Activated T-helper 1 cell treated with anti-CD3 and anti-CD28 coated beads, Interleukin-2, amount 50 U/mL, for 16 hours (primary cell): ENCODE data around the gene LRRC9.
"Not testable (repeated sequence)": the region's sequence is repeated elsewhere in the genome, so short reads cannot be mapped to it uniquely, and the experiment has no call there.

ENCODE experiments used
- DNase-seq, 2 donors: peaks; one replicate each; pipeline ENCODE4 v3.0.0-alpha.2; 2020; ENCODE audit warnings: low read depth in 1 of 2, low spot score in 1 of 2

Gene LRRC9

DNA sequence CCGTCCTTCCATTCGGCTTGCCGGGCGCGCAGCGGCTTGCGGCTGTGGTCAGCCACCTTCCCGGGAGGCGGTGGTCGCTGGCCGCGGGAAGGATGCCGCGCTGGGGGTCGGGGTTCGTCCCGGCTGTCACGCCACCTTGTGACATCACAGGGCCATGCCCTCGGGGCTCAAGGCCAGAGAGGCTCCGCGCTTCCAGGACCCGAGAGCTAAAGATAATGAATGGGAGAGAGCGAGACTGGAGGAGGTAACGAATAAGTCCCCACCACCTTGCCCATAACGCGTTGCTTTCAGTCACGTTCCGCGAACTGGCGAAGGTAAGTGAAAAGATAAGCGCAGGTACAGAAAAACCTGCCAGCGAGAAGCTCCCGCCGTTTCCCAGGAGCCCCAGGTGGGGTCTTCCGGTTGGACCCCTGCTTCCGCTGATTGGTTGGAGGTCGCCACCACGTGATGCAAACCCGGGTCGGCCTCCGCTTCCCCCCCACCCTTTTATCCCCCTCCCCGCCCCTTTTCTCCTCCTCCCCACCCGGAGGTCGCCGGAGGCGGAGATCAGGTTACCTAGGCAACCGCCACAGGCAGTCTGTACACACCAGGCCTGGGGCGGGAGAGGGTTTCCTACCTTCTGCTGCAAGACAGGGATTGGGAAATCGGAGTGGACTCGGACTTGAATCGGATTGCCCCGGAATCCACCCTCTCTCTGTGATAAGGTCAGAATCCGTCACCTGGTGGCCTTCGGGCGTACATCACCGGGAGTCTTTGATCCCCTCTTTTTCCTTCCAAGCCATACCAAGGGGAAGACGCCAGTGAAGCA is at the start of gene LRRC9:
TSS of gene LRRC9 (plus strand) at position 575 of the 808 bp plus-strand sequence.
- DNase-seq: no peak

DNA sequence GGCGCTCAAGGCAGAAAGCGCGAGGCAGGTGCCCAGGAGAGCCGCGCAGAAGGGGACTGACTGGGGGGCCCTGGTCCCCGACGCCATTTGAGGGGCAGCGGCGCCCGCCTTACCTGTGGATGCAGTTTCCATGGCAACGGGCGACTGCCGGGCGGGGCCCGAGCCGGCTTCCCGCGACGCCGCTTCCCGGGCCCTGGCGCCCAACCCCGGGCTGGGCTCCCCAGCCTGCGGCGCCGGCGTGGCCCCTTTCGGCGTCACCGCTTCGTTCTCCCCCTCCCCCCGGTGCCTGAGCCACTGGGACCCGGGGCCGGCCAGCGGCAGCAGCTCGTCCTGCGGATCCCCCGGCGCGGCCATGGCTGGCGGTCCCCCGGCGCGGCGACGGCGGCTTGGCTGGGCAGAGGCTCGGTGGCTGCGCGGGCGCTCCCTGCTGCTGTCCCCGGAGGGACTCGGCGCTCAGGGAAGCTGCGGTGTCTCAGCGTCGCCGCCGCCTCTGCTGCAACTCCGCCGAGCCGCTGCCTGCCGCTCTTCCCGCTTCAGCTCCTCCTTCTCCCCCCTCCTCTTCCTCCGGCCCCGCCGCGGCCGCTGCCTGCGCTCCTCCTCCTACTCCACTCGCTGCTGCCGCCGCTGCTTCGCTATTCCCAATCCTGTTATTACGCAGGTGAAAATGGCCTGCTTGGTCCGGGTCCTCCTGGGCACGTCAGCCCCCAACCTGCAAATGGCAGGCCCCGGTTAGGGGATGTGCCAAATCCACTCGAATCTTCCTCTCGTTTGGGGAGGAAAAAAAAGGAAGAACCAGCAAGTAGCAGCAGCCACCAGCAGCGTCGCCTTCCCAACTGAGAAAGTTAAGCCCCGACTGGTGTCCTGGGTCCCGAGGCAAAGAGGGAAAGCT is 49.4 kb upstream of the LRRC9 start, which contains the start of gene RTN1:
TSS of gene RTN1 (minus strand) at position 500 of the 889 bp plus-strand sequence. CDS start at position 354, 146 bp downstream.
- no peak for DNase-seq

DNA sequence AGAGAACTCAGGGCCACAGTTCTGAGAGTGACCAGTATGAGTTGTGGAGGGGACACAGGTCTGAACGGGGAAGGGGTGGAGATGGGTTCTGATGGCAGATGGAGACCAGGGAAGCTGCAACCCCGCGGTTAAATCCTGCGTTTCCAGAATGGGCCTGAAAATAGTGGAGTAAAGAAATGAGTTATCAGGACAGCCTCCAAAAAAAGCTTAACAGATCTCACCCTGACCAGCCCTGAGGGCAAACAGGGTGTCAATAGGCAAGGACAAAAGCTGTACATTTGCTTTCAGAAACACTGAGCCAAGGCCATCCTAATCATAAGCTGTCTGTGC is 48.8 kb upstream of the LRRC9 start:
- DNase-seq: no peak

DNA sequence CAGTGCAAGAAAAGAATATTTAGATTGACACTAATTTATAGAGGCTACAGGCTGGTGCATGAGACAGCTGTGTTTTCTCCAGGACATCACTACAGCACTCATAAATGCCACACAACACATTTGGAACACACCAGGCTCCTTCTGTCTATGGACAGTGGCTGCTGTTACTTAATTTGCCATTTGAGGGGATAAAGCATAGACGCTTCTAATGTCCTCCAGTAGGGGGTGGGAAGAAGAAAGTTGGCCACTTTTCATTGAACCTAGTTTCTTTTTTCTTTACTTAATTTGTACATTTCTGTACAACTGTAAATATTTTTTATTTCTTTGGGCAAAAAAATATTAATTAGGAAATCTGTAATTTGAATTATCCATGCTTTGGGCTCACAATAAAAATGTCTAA is 37.0 kb upstream of the LRRC9 start:
- DNase-seq: no peak

DNA sequence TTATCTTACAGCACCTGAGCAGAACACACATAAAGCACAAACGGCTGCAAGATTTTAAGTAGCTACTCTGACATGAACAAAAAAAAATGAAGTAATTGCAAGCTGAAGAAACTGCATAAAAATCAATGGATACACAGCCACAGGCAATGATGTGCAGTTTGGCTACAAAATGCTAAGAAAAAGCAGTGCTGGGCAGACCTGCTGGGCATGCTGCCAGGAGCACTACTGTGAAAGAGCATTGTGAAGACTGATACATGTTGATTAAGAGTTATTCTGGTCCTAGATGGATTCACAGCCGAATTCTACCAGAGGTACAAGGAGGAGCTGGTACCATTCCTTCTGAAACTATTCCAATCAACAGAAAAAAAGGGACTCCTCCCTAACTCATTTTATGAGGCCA is 29.3 kb upstream of the LRRC9 start:
- no peak for DNase-seq

DNA sequence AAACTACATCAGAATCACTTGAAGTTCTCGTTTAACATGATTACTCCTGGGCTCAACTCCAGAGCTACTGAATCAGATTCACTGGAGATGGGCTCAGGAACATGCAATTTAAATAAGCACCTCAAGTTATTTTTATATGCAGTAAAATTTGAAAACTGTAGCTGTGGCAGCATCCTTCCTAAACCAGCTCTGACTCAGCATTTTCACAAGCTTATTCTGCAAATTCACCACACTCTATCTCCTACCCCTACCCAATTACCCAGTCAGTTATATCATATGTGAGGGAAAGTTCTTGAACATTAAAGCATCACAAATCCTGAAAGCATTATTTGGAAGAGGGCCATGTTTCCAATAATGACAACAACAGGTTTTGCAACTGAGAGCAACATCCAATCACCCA is 24.2 kb upstream of the LRRC9 start:
- DNase-seq: no peak

DNA sequence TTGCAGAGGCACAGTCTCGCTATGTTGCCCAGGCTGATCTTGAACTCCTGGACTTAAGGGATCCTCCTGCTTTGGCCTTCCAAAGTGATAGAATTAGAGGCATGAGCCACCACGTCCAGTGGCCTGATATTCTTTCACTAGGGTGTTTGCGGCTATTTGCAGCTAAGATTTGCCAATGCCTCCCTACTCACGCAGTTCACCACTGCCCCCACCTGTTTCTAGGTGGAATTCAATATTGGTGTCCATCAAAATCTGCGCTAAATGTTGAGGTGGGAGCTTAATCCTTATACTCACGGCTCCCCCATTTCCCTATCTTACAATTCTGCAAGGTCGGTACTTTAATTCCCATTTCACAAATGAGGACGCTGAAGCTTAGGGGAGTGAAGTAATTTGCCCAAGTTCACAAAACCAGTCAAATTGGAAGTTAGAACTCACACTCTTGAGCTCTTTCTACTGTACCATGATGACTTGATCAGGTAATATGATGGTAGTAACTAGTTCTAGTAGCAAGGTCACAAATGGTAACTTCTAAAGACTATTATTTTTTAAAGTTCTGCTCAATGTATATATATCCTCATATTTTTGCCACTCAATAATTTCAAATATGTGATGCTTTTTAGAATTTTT is 22.1 kb upstream of the LRRC9 start:
- DNase-seq: no peak

DNA sequence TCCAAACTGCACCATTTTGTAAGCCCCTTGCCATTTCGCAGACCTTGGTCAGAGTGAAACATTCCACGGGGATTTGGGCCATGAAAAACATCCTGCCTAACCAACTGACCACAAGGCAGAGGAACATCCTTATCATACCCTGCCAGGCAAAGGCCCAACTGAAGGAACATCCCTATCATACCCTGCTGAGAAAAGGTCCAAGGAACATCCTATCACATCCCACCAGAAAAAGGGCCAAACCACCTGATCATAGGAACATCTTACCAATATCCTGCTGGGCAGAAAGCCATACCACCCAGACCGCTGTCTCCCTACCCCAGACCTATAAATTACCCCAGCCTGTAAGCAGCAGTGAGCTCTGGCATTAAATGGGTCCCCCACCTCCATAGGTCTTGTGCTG is 19.4 kb upstream of the LRRC9 start:
- no peak for DNase-seq

DNA sequence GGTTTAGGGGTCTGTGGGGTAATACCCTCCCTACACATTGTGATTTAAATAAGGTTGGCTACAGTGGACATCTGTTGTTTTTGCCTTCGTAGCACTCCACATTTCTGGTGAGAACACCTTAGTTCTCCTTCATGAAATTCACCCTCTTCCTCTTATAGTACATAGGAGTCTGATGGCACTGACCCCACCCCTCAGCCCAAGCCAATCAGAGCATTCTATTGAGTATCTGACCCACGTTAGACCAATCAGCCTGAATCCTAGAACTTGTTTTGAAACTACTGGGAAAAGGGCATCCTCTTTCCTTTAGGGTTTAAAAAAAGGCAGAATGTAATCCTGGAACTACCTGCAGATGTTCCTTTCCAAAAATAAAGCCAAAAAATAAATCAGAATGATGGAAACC is 15.8 kb upstream of the LRRC9 start:
- no peak for DNase-seq

DNA sequence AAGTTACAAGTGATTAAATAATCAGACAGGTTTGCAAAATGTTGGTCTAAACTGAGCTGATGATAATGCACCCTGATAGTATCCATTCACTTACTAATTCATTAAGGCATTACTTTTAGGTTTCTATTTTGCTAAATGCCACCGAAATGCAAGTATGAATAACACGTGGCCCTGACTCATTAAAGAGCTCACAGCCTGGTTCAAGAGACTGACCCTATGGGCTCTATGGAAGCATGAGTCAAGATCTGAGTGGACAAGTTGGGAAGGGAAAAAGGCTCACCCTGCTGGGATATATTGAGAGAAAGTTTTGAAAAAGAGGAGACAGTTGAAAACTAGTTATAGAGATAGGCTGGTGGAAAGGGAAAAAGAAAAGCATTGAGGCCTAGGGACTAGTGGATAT is 14.8 kb upstream of the LRRC9 start:
- no peak for DNase-seq

DNA sequence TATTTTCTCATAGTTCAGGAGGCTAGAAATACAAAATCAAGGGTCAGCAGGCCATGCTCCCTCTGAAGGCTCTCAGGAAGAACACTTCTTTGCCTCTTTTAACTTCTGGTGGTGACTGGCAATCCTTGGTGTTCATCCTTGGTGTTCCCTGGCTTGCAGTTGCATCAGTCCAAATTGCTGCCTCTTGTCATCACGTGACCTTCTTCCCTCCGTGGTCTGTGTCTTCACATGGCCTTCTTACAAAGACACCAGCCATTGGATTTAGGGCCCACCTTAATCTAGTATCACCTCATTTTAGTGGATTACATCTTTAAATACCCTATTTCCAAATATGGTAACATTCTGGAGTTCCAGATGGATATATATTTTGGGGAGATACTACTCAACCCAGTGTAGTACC is 7.5 kb upstream of the LRRC9 start:
- no peak for DNase-seq

DNA sequence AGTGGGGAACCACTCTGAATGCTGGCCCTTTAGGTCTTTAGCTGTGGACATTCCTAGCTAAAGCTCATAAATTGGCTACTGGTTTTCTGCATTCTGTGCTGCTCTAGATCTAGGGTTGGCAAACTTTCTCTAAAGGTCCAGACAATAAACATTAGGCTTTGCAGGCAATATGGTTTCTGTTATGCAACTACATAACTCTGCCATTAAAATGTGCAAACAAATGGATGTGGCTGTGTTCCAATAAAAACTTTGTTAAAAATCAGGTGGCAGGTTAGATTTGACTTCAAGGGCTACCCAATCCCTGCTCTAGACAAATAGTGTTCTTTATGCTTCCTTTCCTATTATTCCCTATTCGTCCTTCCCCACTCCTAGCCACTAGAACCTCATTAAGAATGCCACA is 6.8 kb upstream of the LRRC9 start:
- DNase-seq: no peak

DNA sequence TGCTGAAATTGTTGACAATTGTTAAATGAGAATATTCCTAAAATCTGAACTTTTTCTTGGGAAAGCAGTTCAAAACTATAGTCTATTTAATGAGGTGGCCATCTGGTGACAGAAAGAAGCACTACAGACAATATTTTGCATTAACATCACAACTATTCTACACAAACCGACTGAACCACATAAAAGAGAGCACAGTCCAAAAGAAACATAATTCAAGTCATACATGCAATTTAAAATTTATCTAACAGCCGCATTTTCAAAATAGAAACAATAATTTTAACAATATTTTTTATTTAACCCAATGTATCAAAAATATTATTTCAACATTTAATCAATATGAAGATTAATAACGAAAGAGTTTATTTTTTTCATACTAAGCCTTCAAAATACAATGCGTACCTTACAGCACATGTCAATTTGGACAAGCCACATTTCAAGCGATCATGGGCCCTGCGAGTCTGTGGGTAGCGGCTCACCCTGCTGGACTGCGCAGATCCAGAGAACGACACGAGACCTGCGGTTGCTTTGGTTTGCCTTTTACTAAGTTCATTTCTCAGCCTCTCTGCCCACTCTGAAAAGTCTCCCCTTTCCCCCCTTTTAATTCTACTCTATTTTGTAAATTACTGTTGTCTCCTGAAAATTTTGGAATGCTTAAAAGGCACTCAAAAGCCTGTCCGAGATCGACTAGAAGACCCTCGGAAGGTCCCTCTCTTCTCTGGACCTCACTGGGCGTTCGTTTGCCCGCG is 947 bp upstream of the LRRC9 start:
- no peak for DNase-seq

DNA sequence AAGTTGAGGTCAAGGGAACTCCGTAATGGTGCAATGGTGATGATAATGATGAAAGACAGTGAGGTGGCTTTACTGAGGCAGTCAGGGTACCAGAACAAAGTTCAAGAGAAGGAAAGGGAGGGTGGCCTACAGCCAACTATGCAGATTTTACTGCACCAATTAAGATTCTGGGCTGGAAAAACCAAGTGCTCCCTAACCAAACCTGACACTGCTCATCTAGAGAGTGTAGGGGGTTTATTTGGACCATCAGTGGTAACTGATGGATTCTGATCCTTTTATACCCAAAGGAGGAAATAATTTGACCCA is 387 bp downstream of the LRRC9 start:
- no peak for DNase-seq

DNA sequence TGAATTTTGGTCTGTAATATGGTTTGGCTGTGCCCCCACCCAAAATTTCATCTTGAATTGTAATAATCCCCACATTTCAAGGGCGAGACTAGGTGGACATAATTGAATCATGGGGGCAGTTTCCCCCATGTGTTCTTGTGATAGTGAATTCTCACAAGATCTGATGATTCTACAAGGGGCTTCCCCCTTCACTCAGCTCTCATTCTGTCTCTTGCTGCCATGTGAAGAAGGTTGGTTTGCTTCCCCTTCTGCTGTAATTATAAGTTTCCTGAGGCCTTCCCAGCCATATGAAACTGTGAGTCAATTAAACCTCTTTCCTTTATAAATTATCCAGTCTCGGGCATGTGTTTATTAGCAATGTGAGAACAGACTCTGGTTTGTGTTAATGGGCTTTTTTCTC is 5.9 kb downstream of the LRRC9 start:
- no peak for DNase-seq

DNA sequence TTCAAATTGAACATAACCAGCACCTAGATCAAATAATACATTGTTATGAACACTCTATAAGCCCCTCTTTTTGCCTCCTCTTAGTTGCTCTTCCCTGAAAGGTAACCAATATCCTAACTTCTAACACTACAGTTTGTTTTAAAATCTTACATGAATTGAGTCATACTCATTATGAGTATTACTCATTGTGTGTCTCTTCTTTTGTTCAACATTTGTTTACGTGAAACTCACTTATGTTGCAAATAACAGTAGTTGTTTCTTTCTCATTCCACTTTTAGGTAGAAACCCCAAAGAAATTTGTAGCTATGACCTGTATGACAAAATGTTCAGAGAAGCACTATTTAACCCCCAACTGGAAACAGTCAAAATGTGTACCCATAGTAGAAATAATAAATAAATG is 6.6 kb downstream of the LRRC9 start:
- DNase-seq: no peak

DNA sequence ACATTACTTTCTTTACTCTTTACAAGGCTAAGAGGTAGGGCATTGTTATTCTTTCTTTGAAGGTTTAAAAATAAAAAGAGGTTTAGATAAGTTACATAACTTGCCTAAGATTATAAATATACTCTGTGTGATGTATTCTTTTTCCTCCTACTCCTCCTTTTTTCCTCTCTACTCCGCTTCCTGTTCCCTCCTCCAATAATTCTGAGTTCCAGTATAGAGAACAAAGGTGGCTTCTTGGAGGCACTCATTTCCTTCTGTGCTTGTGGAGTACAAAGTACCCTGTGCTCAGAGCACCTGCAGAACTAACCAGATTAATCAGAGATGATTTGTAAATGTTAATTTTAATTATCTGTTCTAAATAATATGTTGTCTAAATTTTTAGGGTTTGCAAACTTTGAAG is 11.3 kb downstream of the LRRC9 start:
- no peak for DNase-seq

DNA sequence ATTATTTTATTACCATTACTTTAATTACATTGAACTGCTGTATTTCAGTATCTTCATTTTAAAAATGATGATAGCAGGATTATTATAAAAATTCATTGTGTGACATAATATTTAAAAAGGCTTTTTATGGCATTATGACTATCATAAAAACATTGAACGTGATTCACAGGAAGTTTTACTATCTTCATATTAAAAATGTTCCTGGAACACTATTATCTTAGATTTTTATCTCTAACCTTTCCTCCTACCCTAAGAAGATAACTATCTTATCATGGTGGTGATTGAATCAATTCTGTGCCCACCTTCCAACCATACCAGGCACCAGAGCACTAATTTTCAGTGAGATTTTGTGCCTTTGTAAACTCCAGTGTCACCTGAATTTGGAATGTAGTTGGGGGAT is 16.2 kb downstream of the LRRC9 start:
- DNase-seq: no peak

DNA sequence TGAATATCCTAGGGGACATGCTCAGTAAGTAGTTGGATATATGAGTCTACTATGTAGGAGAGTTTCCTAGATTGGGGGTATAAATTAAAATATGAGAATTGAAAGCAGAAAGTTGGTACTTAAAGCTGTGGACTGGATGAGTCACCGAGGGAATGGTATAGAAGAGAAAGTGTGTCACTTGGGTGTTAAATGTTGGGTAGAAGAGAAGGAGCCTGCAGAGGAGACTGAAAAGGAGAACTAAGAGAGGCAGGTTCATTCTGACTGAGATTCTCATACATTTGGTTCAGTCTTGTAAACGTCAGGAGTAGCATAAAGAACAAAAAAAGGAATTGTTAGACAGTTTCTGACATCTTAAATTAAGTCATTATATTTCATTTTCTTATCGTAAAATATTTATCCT is 19.9 kb downstream of the LRRC9 start:
- no peak for DNase-seq

DNA sequence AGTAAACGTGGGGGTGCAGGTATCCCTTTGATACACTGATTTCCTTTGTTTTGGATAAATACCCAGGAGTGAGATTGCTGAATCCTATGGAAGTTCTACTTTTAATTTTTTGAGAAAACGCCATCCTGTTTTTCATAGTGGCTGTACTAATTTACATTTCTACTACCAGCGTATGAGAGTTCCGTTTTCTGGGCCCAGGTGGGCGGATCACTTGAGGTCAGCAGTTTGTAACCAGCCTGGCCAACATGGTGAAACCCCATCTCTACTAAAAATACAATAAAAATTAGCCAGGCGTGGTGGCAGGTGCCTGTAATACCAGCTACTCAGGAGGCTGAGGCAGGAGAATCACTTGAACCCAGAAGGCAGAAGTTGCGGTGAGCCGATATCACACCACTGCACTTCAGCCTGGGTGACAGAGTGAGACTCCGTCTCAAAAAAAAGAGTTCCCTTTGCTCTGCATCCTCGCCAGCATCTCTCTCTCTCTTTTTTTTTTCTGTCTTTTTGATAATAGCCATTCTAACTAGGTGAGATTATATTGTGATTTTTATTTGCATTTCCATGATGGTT is 22.4 kb downstream of the LRRC9 start:
- DNase-seq: not testable (repeated sequence)

DNA sequence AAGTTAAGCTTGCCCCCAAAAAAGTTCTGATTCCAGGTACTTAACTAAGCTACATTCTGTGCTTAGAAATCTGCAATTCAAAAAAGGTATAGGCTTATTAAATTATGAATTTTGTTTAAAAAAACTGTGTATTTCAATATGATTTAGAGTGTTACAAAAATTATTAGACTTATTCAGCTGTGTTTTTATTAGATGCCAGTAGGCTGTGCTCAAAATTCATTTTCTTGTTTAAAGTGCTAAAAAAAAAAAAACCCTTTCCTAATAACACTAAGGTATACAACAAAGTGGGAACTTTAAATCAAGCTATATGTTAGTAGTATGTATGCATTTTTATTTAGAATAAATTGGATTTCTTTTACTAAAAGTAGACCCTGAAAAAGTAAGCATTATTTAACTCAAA is 25.0 kb downstream of the LRRC9 start:
- DNase-seq: no peak
